ENCODE results near the gene HAAO.

GRCh38 chr2:42721898-42722297 lies 70.5 kb downstream of the HAAO start:
- TF ChIP-seq, protein P1, sequence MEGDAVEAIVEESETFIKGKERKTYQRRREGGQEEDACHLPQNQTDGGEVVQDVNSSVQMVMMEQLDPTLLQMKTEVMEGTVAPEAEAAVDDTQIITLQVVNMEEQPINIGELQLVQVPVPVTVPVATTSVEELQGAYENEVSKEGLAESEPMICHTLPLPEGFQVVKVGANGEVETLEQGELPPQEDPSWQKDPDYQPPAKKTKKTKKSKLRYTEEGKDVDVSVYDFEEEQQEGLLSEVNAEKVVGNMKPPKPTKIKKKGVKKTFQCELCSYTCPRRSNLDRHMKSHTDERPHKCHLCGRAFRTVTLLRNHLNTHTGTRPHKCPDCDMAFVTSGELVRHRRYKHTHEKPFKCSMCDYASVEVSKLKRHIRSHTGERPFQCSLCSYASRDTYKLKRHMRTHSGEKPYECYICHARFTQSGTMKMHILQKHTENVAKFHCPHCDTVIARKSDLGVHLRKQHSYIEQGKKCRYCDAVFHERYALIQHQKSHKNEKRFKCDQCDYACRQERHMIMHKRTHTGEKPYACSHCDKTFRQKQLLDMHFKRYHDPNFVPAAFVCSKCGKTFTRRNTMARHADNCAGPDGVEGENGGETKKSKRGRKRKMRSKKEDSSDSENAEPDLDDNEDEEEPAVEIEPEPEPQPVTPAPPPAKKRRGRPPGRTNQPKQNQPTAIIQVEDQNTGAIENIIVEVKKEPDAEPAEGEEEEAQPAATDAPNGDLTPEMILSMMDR (IDR thresholded peaks at IDR 0.05; ENCODE audit: extremely low read depth in 1 of 2, insufficient read depth in 1 of 2, low read depth in 1 of 2, low read length in 2 of 2): no peak
- TF ChIP-seq, protein P2, sequence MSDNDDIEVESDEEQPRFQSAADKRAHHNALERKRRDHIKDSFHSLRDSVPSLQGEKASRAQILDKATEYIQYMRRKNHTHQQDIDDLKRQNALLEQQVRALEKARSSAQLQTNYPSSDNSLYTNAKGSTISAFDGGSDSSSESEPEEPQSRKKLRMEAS (IDR thresholded peaks at IDR 0.05; ENCODE audit: insufficient read depth, insufficient read length): no peak
- TF ChIP-seq JUN (IDR thresholded peaks at IDR 0.05; ENCODE audit: borderline replicate concordance, insufficient read depth, insufficient read length, low read depth): no peak
- TF ChIP-seq MYC (IDR thresholded peaks at IDR 0.05; ENCODE audit: low read depth, low read length): no peak
- TF ChIP-seq POLR2AphosphoS5 (IDR thresholded peaks at IDR 0.05; ENCODE audit: insufficient read depth, low read depth, low read length): no peak
- no peak for TF ChIP-seq POLR2A (IDR thresholded peaks at IDR 0.05; ENCODE audit: low read depth, low read length)
- TF ChIP-seq EZH2 (IDR thresholded peaks at IDR 0.05; ENCODE audit: borderline replicate concordance, low read depth, low read length, severe bottlenecking): no peak
- no peak for TF ChIP-seq FOS (IDR thresholded peaks at IDR 0.05; ENCODE audit: borderline replicate concordance, insufficient read depth, low read length)
- TF ChIP-seq GATA2 (IDR thresholded peaks at IDR 0.05; ENCODE audit: insufficient read depth, insufficient read length, low read depth, low read length): no peak
